Right lobe of liver (tissue), 6 donors: ENCODE data around the gene FGFR2. TPM values are rescaled to one million over a fixed set of nuclear protein-coding genes. Genes with fewer than 3 reads are reported as not detected.

Experiments used
- ATAC-seq, 4 donors: fragments of 200-7000 bp; cut with Tn5 transposase; one replicate each; pipeline ENCODE4 v1.9.1; 2020; ENCODE audit warnings: mild to moderate bottlenecking in 4 of 4, moderate library complexity in 4 of 4
- DNase-seq, 3 donors: peaks; one replicate each; pipeline ENCODE4 v3.0.0-alpha.2; 2020
- H3K27ac ChIP-seq, 3 donors: fragments of 200-600 bp; one replicate each; pipeline ENCODE4 v1.8.0; 2022
- H3K27me3 ChIP-seq, 2 donors: fragments of 200-600 bp; one replicate each; pipeline ENCODE4 v1.8.0; 2022
- H3K36me3 ChIP-seq, 4 donors: fragments of 200-600 bp; sonication (generic) in 1 of 4; one replicate each; pipeline versions ENCODE4 v1.5.1 to v1.8.0; 2017 to 2022; ENCODE audit warnings: control low read depth in 1 of 4
- H3K4me1 ChIP-seq, 4 donors: fragments of 200-600 bp; sonication (generic) in 1 of 4; one replicate each; pipeline versions ENCODE4 v1.5.1 to v1.8.0; 2017 to 2022; ENCODE audit warnings: control low read depth in 1 of 4
- H3K4me3 ChIP-seq, 3 donors: fragments of 200-600 bp; one replicate each; pipeline ENCODE4 v1.8.0; 2022
- H3K9me3 ChIP-seq, 4 donors: fragments of 200-600 bp; sonication (generic) in 1 of 4; one replicate each; pipeline versions ENCODE4 v1.5.1 to v1.8.0; 2017 to 2022; ENCODE audit warnings: control low read depth in 1 of 4
- CTCF ChIP-seq, 4 donors: fragments of 200-600 bp in 3 of 4; fragments of 450-650 bp in 1 of 4; IDR thresholded peaks; one replicate each; pipeline versions ENCODE4 v1.5.1 to v1.8.0; 2016 to 2022; ENCODE audit warnings: antibody characterized with exemption in 4 of 4, mild to moderate bottlenecking in 2 of 4
- POLR2A ChIP-seq: fragments of 450-650 bp; IDR thresholded peaks from one replicate; pipeline ENCODE4 v1.6.1; 2017; ENCODE audit warnings: antibody characterized with exemption, mild to moderate bottlenecking
- WGBS: methylation state at CpG from one replicate; pipeline ENCODE4 v1.1.6; 2018; ENCODE audit warnings: low coverage, low lambda C conversion rate; ENCODE audit not compliant: insufficient coverage; ENCODE audit errors: missing lambda C conversion rate; 5-methylcytosine and 5-hydroxymethylcytosine counted together
- intact Hi-C, 2 donors: fragments of 100-400 bp; cut with DNase I; formaldehyde crosslinking; loops; one replicate each; pipeline versions ENCODE4 v1.11.2 to v1.14.1; 2022
- total RNA-seq, 6 experiments: library from RNA; depleted of rRNA in 2 of 6; stranded (reverse); fragments of >200 nt in 2 of 6; fragmentation: NEBNext Ultra II Directional in 3 of 6; extraction: Animal tissue kit (Norgen Biotek cat#: 25700) in 3 of 6; gene quantifications; one replicate each; pipeline versions ENCODE4 v1.1.0 to v1.2.4, GENCODE V29; 2016 to 2023
- donor health status: DM: no; HTN: yes; CAD: no.
- donor health status: DM: no; HTN: no; CAD: no.
- donor health status: DM: no; HTN: no; CAD: no.
- donor health status: DM: no; HTN: yes; CAD: no.
- donor health status: DM: no; HTN: yes; CAD: no.

Gene FGFR2
- total RNA-seq, 6 experiments from 2014 or later: 14.4 to 33.7 (median 23.0) TPM

GRCh38 chr10:121452581-121452980, 145.7 kb downstream of the FGFR2 start:
- ATAC-seq: no peak
- no peak overlapping the region for H3K4me3 ChIP-seq
- H3K9me3 ChIP-seq: no peaks in the 10 kb centered on the region
- WGBS: 41% methylated on average over 4 of the region's 4 CpGs
- intact Hi-C loops: no loop called here
- DNase-seq: no peak
- no peaks in the 10 kb centered on the region for H3K36me3 ChIP-seq
- H3K4me1 ChIP-seq: peaks cover 0 to 10% (median 0%) of the 10 kb centered on the region in 4 donors
- H3K27me3 ChIP-seq: no peaks in the 10 kb centered on the region
- H3K27ac ChIP-seq: no peak overlapping the region
- no peak for TF ChIP-seq CTCF (IDR thresholded peaks at IDR 0.05)
- no peak for TF ChIP-seq POLR2A

DNA sequence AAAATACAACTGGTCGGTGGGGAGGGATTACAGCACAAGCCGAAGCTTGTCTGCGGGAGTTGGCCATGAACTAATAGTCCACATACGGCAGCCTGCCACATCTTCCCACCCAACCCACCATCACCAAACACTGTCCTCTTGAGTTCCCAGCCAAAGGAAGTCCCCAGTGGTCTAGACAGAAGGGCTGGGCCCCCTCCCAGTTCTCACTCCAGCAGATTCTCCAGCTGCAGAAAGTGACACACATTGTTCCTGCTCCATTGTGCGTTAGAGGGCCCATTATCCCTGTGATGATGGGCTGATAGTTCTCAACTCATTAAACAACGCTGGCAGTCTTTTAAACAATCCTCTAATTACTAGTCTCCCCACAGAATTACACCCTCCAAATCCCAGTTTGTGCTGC, 148.0 kb downstream of the FGFR2 start:
- Histone ChIP-seq H3K36me3 (no peaks in the 10 kb centered on the region), H3K4me1 (peaks cover 0 to 8% (median 0%) of the 10 kb centered on the region in 4 donors), H3K4me3 (no peak overlapping the region), H3K27me3 (no peaks in the 10 kb centered on the region), H3K9me3 (no peaks in the 10 kb centered on the region), H3K27ac (no peak overlapping the region)
- DNase-seq: no peak
- 60% methylated on average over 1 of the region's 6 CpGs for WGBS
- intact Hi-C loops: no loop called here
- TF ChIP-seq CTCF (IDR thresholded peaks at IDR 0.05): no peak
- no peak for TF ChIP-seq POLR2A
- no peak for ATAC-seq

DNA sequence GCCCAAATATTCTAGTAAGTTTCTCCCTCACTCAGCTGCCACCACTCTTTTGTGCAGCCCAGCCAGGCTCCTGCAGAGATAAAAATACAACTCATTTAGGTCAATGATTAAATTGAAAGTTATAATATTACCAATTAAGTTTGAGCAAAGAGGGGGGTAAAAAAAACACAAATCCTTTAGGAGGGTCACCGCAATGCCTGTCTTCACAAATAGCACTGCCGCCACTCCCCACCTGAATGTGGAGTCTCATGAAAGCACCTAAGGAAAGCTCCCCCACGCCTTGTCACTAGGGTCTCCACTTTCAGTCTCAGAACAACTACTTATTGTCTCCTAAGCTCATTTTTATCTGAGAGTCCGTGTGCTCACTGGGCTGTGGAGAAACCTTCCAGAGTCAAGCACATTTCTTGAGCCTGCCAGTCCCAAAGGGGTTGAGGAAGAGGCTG, 148.7 kb downstream of the FGFR2 start:
- TF ChIP-seq POLR2A: no peak
- TF ChIP-seq CTCF (IDR thresholded peaks at IDR 0.05): no peak
- H3K27me3 ChIP-seq: no peaks in the 10 kb centered on the region
- H3K36me3 ChIP-seq: no peaks in the 10 kb centered on the region
- ATAC-seq (no peak), DNase-seq (no peak)
- peaks cover 0 to 2% (median 0%) of the 10 kb centered on the region in 4 donors for H3K4me1 ChIP-seq
- no peaks in the 10 kb centered on the region for H3K9me3 ChIP-seq
- 47% methylated on average over 4 of the region's 4 CpGs for WGBS
- no peak overlapping the region for H3K27ac ChIP-seq
- no peak overlapping the region for H3K4me3 ChIP-seq
- intact Hi-C loops: no loop called here

DNA sequence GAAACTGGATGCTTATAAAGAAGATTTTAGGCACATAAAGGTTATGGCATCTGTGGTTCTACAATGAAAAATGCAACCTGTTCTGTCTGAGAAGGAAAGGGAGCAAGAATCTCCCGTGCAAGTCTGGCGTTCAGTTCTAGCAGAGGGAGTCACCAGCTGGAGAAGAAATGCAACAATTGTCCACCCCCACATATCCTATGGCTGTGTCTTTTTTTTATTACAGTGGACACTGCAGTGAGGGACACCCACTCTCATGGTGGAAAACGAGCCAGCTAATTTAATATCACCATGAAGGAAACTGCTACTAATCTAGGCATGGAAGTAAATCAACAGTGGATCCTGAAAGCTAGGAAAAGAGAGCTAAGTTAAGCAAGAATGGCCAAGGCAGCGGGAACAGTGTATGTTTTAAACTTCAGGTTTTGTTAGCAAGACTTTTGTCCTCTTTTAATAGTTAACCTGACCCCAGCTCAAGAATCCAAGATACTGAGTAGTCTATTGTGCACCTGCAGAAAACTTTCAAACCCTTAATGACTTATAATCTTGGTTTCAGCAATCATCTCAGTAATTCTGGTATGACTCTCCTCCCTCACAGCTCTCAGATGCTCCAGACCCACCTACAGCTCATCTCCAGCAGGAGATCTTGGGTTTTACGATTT, 149.3 kb downstream of the FGFR2 start:
- TF ChIP-seq POLR2A (no peak), CTCF (IDR thresholded peaks at IDR 0.05) (no peak)
- Histone ChIP-seq H3K36me3 (no peaks in the 10 kb centered on the region), H3K4me3 (no peak overlapping the region), H3K9me3 (no peaks in the 10 kb centered on the region), H3K4me1 (no peaks in the 10 kb centered on the region), H3K27me3 (no peaks in the 10 kb centered on the region), H3K27ac (no peak overlapping the region)
- ATAC-seq: no peak
- intact Hi-C loops: no loop called here
- 29% methylated on average over 5 of the region's 5 CpGs for whole genome bisulfite sequencing
- no peak for DNase-seq
